Activated T-helper 1 cell treated with Interleukin-2 at 50 U/mL for 16 hours (primary cell): ENCODE measurements around the gene RACGAP1.

ENCODE experiments used
- DNase-seq: peaks from one replicate; pipeline ENCODE4 v3.0.0-alpha.2; 2020; ENCODE audit warnings: low read depth

Gene RACGAP1

GRCh38 chr12:49941556-49942511, 83.5 kb downstream of the RACGAP1 start:
- DNase-seq: no peak

GRCh38 chr12:49939707-49940106, 85.6 kb downstream of the RACGAP1 start:
- no peak for DNase-seq

- DNase-seq: no peak
Observed at GRCh38 chr12:49939307-49939706, 86.0 kb downstream of the RACGAP1 start.
